Endodermal cell (in vitro differentiated cells): ENCODE results near the gene SLC4A8. TPM values are rescaled to one million over a fixed set of nuclear protein-coding genes. Genes with fewer than 3 reads are reported as not detected.

Experiments
- DNase-seq: peaks from one replicate; pipeline ENCODE4 v3.0.0-alpha.2; 2017
- H3K27ac ChIP-seq: 2 replicates; pipeline ENCODE4 v1.5.1; 2013; ENCODE audit warnings: mild to moderate bottlenecking, low read depth, low read length, moderate library complexity
- H3K27me3 ChIP-seq: 2 replicates; pipeline ENCODE4 v1.6.1; 2013; ENCODE audit warnings: mild to moderate bottlenecking, low read length, moderate library complexity; ENCODE audit not compliant: insufficient read depth, control insufficient read depth, poor library complexity, severe bottlenecking
- H3K36me3 ChIP-seq: 2 replicates; pipeline ENCODE4 v1.7.0; 2013; ENCODE audit warnings: mild to moderate bottlenecking, low read length, moderate library complexity; ENCODE audit not compliant: control insufficient read depth, insufficient read depth
- H3K4me1 ChIP-seq: one replicate; pipeline ENCODE4 v1.7.0; 2013; ENCODE audit warnings: low read length; ENCODE audit not compliant: control insufficient read depth, insufficient read depth
- H3K4me3 ChIP-seq: 2 replicates; pipeline ENCODE4 v1.5.1; 2013; ENCODE audit warnings: mild to moderate bottlenecking, low read length, moderate library complexity
- H3K9ac ChIP-seq: 2 replicates; pipeline ENCODE4 v1.6.1; 2013; ENCODE audit warnings: mild to moderate bottlenecking, low read length, moderate library complexity; ENCODE audit not compliant: poor library complexity, severe bottlenecking; ENCODE audit errors: extremely low read depth
- H3K9me3 ChIP-seq: 2 replicates; pipeline ENCODE4 v1.6.1; 2013; ENCODE audit warnings: mild to moderate bottlenecking, low read length, moderate library complexity; ENCODE audit not compliant: control insufficient read depth
- H3K27ac Mint-ChIP-seq: 2 replicates; pipeline ENCODE4 v1.8.0; 2020; ENCODE audit warnings: mixed read lengths
- H3K27me3 Mint-ChIP-seq: 2 replicates; pipeline ENCODE4 v1.8.0; 2021; ENCODE audit warnings: mild to moderate bottlenecking, mixed read lengths; ENCODE audit not compliant: insufficient read depth
- H3K36me3 Mint-ChIP-seq: 2 replicates; pipeline ENCODE4 v1.8.0; 2020; ENCODE audit warnings: low read depth, mixed read lengths
- H3K4me1 Mint-ChIP-seq: 2 replicates; pipeline ENCODE4 v1.8.0; 2020; ENCODE audit warnings: mixed read lengths
- H3K4me3 Mint-ChIP-seq: 2 replicates; pipeline ENCODE4 v1.8.0; 2020; ENCODE audit warnings: mild to moderate bottlenecking, moderate library complexity, mixed read lengths
- H3K9me3 Mint-ChIP-seq: 2 replicates; pipeline ENCODE4 v1.8.0; 2020; ENCODE audit warnings: mild to moderate bottlenecking, mixed read lengths
- WGBS, 2 experiments: methylation state at CpG; one replicate each; pipeline versions ENCODE4 v1.1.5 to v1.1.7; 2013; ENCODE audit warnings: missing lambda C conversion rate in 2 of 2, mixed read lengths in 1 of 2; ENCODE audit not compliant: insufficient coverage in 1 of 2, insufficient read length in 1 of 2; 5-methylcytosine and 5-hydroxymethylcytosine counted together
- total RNA-seq, 2 donors: library from RNA; stranded (reverse); fragmentation: NEBNext Ultra II Directional in 1 of 2; extraction: Animal tissue kit (Norgen Biotek cat#: 25700) in 1 of 2; gene quantifications; 2 replicates in 1 of 2; 3 replicates in 1 of 2; pipeline ENCODE4 v1.2.1, GENCODE V29; 2021
- TF ChIP-seq, protein P1 (sequence below): fragments of 200-600 bp; sonication (generic); conservative IDR thresholded peaks from 2 replicates; pipeline ENCODE4 v1.5.0; 2021; ENCODE audit warnings: antibody characterized with exemption, mild to moderate bottlenecking

Gene SLC4A8
- total RNA-seq, 2 donors from 2014 or later = 25.8 to 26.4 TPM

- Mint-ChIP-seq H3K36me3 (peaks cover 15% of the 10 kb centered on the region), H3K27me3 (no peaks in the 10 kb centered on the region), H3K4me3 (no peak overlapping the region), H3K27ac (no peak overlapping the region), H3K9me3 (no peaks in the 10 kb centered on the region), H3K4me1 (peaks cover 9% of the 10 kb centered on the region)
- Histone ChIP-seq H3K4me1 (peaks cover 4% of the 10 kb centered on the region), H3K9ac (no peak overlapping the region), H3K27ac (no peak overlapping the region), H3K9me3 (no peaks in the 10 kb centered on the region), H3K4me3 (no peak overlapping the region), H3K36me3 (no peaks in the 10 kb centered on the region), H3K27me3 (no peaks in the 10 kb centered on the region)
- TF ChIP-seq, protein P1, sequence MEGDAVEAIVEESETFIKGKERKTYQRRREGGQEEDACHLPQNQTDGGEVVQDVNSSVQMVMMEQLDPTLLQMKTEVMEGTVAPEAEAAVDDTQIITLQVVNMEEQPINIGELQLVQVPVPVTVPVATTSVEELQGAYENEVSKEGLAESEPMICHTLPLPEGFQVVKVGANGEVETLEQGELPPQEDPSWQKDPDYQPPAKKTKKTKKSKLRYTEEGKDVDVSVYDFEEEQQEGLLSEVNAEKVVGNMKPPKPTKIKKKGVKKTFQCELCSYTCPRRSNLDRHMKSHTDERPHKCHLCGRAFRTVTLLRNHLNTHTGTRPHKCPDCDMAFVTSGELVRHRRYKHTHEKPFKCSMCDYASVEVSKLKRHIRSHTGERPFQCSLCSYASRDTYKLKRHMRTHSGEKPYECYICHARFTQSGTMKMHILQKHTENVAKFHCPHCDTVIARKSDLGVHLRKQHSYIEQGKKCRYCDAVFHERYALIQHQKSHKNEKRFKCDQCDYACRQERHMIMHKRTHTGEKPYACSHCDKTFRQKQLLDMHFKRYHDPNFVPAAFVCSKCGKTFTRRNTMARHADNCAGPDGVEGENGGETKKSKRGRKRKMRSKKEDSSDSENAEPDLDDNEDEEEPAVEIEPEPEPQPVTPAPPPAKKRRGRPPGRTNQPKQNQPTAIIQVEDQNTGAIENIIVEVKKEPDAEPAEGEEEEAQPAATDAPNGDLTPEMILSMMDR = no peak
- DNase-seq = no peak
- 95% methylated on average over 3 of the region's 3 CpGs; no CpG with 5 or more reads in 1 of the 2 experiments for WGBS, 2 experiments
Measured at GRCh38 chr12:51482929-51483697, 58.5 kb downstream of the SLC4A8 start.

- no peaks in the 10 kb centered on the region for H3K27me3 ChIP-seq
- Mint-ChIP-seq H3K36me3 (peaks cover 6% of the 10 kb centered on the region), H3K4me1 (peaks cover 9% of the 10 kb centered on the region), H3K27ac (no peak overlapping the region), H3K9me3 (no peaks in the 10 kb centered on the region), H3K27me3 (peaks cover under 1% of the 10 kb centered on the region), H3K4me3 (no peak overlapping the region)
- DNase-seq = no peak
- no peak overlapping the region for H3K9ac ChIP-seq
- peaks cover 4% of the 10 kb centered on the region for H3K4me1 ChIP-seq
- TF ChIP-seq, protein P1 = no peak
- H3K9me3 ChIP-seq = no peaks in the 10 kb centered on the region
- H3K4me3 ChIP-seq = no peak overlapping the region
- H3K36me3 ChIP-seq = no peaks in the 10 kb centered on the region
- WGBS, 2 experiments = 95 to 100% methylated on average over 2 to 3 of the region's 3 CpGs
- H3K27ac ChIP-seq = no peak overlapping the region
Measured at GRCh38 chr12:51484119-51484518, 59.5 kb downstream of the SLC4A8 start.

- TF ChIP-seq, protein P1 = no peak
- Mint-ChIP-seq H3K9me3 (no peaks in the 10 kb centered on the region), H3K36me3 (peaks cover 2% of the 10 kb centered on the region)
Measured at GRCh38 chr12:51488281-51488680, 63.6 kb downstream of the SLC4A8 start.

More at GRCh38 chr12:51488281-51488680, 63.6 kb downstream of the SLC4A8 start:
- H3K4me1 Mint-ChIP-seq = peaks cover 16% of the 10 kb centered on the region
- peaks cover 10% of the 10 kb centered on the region for H3K27me3 Mint-ChIP-seq
- H3K27ac ChIP-seq = no peak overlapping the region
- no peaks in the 10 kb centered on the region for H3K9me3 ChIP-seq
- H3K9ac ChIP-seq = no peak overlapping the region
- H3K27me3 ChIP-seq = peaks cover 5% of the 10 kb centered on the region
- no peaks in the 10 kb centered on the region for H3K36me3 ChIP-seq
- H3K4me1 ChIP-seq = peaks cover 4% of the 10 kb centered on the region
- DNase-seq = no peak
- no peak overlapping the region for H3K27ac Mint-ChIP-seq
- no peak overlapping the region for H3K4me3 Mint-ChIP-seq
- H3K4me3 ChIP-seq = no peak overlapping the region
